HG03520 (cell line): ENCODE data around the gene STX8.
A peak's percentile ranks its signal among the peaks of the same experiment; 100 is the strongest.

Experiments used
- ATAC-seq: cut with Tn5 transposase; IDR thresholded peaks from one replicate; pipeline ENCODE4 v1.9.1; 2021; ENCODE audit warnings: mild to moderate bottlenecking, moderate library complexity; ENCODE audit not compliant: unreplicated experiment

STX8 gene

GRCh38 chr17:9217151-9218056 lies 358.2 kb downstream of the STX8 start:
- ATAC-seq: no peak

GRCh38 chr17:9215465-9215864 lies 360.2 kb downstream of the STX8 start:
- no peak for ATAC-seq

DNA sequence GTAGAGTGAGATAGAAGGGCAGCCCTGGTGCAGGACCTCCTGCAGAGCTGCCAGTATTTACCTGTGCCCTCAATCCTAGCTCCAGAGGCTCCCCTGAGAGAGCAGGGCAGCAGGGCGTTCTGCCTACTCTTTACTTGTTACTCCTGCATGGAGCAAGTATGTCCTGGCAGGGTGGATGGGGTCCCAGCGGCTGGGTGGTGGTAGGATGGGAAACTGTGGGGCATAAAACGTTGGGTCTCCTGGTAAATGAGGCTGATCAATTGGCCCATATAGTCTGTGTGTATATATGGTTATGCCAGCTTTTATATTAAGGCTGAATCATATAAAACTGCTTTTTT lies 362.3 kb downstream of the STX8 start:
- no peak for ATAC-seq

- ATAC-seq: no peak
Measured at GRCh38 chr17:9212376-9213302, 363.0 kb downstream of the STX8 start.

GRCh38 chr17:9211133-9211765 lies 364.4 kb downstream of the STX8 start:
- no peak for ATAC-seq

GRCh38 chr17:9209781-9210370 lies 365.7 kb downstream of the STX8 start:
- ATAC-seq: no peak

DNA sequence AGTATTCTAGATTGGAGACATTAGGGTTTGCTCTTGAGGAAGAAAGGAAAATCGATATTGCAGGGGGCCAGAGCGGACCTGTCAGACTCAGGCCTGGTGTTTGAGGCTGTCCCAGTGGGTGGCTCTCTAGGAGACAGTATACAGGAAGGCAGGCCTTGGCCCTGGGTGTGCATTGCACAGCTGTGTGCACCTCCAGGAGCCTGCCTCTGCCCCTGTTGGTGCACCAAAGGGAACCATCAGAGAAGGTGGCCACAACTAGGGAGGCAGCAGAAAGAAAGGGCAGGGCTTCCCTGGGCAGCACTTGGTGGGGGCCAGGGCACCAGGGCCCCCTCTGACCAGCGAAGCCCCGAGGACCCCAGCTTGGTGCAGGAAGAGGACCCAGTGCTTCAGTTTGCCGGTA lies 366.3 kb downstream of the STX8 start:
- no peak for ATAC-seq

DNA sequence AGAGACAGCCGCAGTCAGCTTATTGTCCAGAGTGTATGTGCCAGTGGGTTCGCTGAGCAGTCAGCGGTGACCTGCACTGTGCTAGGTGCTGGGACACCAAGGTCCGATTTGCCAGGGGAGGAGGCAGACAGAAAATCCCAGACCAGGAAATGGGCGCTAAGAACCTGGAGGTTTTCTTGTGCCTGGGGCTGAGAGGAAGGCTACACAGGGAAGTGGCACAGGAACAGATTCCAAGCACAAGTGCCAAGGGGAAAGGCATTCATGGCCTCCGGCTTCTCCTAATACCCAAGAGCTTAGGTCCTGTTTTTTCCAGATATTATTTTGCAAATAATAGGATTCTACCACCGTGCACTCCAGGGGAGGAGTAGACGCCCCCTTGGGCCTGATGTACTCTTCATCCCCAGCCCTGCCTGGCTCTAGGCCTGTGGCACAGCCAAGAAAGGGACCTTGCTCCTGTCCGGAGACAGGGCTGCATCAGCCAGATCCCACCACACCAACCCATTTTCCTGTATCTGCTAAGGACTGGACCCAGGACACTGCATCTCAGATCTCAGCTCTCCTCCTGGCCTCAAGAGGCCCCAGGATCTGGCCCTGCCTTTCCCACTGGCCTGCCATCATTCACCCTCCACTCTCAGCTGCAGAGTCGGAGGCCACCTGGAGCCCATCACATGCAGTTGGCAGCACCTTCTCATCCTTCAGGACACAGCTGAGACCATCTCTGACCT lies 367.1 kb downstream of the STX8 start:
- no peak for ATAC-seq

DNA sequence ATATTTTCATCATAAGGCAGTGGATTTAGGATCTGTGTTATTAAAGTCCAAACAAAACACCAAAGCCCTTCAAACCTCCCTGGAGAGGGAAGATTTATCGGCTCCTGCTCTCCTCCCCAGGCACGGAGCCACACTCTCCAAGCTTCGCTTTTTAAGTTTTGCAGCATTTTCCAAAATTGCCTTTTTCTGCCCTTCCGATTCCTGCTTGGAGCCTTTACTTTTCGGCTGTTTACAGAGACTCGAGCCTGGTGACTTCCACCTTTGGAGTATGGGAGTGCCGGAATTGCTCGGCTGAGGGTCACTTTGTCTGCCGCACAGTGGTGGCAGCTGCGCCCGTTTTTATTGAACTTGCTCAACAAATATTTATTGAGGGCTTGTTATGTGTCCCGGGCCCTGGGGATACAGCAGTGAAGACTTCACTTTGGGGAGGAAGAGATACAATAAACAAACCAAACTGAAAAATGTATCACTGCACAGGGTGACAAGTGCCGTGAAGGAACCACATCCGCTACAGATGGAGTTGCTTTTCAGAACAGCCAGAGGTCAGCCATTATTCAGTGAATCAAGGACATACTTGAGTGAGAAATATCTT lies 368.8 kb downstream of the STX8 start:
- no peak for ATAC-seq

- ATAC-seq: no peak
Measured at GRCh38 chr17:9206410-9206703, 369.3 kb downstream of the STX8 start.

DNA sequence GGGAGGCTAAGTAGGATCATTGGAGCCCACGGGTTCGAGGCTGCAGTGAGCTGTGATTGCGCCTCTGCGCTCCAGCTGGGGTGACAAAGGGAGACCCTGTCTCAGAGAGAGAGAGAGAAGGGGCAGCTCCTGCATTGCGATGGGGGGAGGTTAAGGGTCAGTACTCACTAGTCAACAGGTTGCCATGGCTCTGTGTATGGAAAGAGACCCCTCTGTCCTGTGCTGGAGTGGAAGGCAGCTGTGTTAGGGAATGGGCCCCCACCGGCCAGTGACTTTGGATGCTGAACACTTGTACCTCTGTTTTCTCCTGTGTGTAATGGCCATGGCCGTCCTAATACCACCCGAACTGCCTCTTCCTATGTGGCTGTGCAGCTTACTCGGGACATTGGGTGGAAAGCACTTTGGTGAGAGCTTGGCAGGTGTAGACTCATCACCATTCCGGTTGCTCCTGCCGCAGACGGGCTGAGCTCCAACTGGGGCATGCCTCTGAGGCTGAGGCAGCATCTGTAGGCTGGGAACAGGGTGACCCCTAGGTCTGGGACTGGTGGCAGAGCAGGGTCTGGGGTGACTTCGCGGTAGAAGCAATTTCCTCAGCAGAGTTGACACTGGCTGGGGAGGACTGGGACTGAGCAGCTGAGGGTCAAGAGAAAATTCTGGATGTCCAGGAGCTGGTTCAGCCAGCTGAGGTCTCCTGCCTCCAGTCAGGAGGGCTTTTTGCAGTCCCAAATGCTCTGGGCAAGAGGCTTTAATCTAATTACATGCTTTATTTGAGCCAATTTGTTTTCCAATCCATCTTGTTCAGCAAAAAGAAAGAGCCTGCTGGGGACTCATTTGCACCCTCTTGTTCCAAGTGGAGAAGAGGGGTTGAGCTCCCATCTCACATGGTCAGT lies 369.9 kb downstream of the STX8 start:
- no peak for ATAC-seq

DNA sequence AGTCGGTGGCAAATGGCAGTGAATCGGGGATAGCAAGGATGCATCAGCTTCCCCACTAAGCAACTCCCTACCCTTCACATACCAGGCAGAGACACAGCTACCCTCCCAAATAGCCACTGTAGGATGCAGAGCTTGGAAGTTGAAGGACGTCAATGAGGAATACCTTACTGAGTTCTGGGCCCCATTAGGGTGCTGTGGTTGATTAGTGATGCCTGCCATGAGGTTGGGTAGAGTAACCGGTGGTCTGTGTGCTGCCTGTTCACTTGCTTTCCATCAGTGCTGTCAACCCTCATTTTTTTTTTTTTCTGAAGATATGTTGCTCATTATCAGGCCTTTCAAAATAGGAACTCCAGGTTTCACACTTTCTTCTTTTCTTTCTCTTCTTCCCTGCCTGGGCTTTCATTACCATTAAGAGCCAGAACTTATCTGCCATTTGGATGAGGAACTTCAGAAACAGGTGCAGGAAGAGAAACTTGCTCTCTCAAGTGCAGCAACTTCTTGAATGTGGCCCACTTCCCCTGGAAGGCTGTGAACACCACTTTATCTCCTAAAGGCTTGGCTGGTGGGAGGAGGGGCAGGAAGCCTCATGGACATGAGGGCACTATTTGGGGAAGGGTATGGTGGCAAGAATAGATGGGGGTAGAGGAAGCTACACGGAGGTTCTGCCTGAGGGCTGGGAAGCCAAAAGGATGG lies 370.8 kb downstream of the STX8 start:
- no peak for ATAC-seq

DNA sequence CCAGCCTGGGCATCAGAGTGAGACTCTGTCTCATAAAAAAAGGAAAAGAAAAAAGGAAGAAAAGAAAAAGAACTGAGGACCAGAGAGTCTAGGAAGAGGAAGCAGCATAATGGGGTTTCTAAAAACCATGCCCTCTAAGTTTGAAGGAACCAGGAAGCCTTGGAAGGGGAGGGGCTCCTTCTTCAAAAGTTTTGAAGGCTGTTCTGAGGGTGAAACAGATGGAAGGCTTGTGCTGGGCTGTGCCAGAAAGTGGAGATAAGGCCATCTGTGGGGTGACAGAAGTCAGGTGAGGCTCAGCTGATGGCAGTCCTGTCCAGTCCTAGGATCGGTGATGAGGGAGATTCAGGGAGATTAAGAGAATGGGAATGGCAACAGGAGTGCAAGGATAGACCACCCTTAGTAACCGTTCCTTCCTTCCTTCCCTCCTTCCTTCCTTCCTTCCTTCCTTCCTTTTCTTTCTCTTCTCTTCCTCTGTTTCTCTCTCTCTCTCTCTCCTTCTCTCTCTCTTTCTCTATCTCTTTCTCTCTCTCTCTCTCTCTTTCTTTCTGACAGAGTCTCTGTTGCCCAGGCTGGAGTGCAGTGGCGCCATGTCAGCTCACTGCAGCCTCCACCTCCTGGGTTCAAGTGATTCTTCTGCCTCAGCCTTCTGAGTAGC lies 371.7 kb downstream of the STX8 start:
- no peak for ATAC-seq

DNA sequence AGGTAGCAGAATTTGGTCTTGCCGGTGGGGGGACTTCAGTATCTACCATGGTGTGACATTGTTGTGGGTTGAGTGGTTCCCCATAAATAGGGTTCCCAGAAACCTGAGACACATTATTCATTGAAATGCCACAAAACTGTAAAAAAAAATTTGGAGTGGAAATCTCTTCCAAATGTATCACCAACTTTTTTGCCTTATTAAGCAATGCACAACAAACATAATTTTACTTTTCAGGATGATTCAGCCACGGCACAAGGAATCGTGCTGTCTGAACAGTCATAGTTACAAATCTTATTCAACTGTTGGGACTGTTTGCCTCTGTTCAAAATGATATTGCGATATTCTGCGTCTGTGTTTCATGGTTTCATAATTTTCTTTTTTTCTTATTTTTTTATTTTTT lies 373.1 kb downstream of the STX8 start:
- no peak for ATAC-seq

DNA sequence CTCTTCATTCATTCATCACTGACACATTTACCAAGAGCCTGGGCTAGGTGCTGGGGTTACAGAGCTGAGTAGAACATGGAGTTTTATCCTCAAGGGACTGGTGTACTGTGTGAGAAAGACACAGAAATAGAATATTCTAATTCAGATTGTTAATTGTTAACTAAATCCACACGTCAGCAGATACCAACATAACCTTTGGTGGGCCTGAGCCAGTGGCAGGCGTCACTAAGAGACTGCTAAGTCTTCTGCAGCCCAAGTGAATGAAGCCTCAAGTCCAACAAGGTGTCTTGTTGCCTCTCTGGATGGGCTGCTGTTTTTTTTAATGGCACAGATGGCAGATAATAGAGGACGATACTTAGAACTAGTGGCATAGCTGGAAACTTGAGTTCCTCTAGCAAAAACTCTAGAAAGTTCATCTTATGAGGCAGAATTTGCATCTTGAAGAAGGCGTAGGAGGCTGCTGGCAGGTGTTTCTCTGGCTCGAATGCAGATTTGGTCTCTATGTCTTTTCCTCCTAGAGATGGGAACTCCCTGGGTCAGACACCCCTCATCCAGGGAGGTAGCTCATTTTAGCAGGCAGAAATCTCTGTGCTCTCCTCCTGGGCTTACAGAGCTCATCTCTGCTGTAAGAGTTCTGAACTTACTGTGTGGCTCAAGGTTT lies 374.8 kb downstream of the STX8 start:
- ATAC-seq: peak; percentile 63
